Uterus (tissue), 2 donors: ENCODE measurements around the gene CRMP1.

Source experiments
- CTCF ChIP-seq, 4 experiments: fragments of 200-600 bp in 2 of 4; fragments of 450-650 bp in 2 of 4; sonication (generic) in 2 of 4; IDR thresholded peaks; one replicate each; pipeline ENCODE4 v1.5.1; 2016 to 2019; ENCODE audit warnings: antibody characterized with exemption in 4 of 4, mild to moderate bottlenecking in 2 of 4, moderate library complexity in 1 of 4
- POLR2A ChIP-seq, 2 donors: fragments of 450-650 bp; IDR thresholded peaks; one replicate each; pipeline ENCODE4 v1.6.1; 2016; ENCODE audit warnings: antibody characterized with exemption in 2 of 2, mild to moderate bottlenecking in 1 of 2, moderate library complexity in 1 of 2

- no peak for TF ChIP-seq POLR2A (IDR thresholded peaks at IDR 0.05)
- no peak for TF ChIP-seq CTCF (IDR thresholded peaks at IDR 0.05)
Measured at GRCh38 chr4:5866841-5867813, 25.8 kb downstream of the CRMP1 start.
